HL-60 (cell line): Measurements from ENCODE around the gene TNK2.
"Not testable (repeated sequence)": the region's sequence is repeated elsewhere in the genome, so short reads cannot be mapped to it uniquely, and the experiment has no call there.

ENCODE experiments used
- DNase-seq, 2 experiments: peaks; one replicate each; pipeline ENCODE4 v3.0.0-alpha.2; 2010 to 2020; ENCODE audit warnings: low read depth in 1 of 2, low spot score in 1 of 2
- H3K27ac ChIP-seq: fragments of 250-450 bp; sonication (Bioruptor Pico); replicated peaks from 2 replicates; pipeline ENCODE4 v1.5.1; 2020; ENCODE audit warnings: mild to moderate bottlenecking, moderate library complexity
- H3K27me3 ChIP-seq: fragments of 250-450 bp; sonication (Bioruptor Pico); 2 replicates; pipeline ENCODE4 v1.5.1; 2021; ENCODE audit warnings: mild to moderate bottlenecking, moderate library complexity; ENCODE audit not compliant: insufficient read depth, poor library complexity, severe bottlenecking
- H3K4me3 ChIP-seq: replicated peaks from 2 replicates; pipeline ENCODE4 v1.5.1; 2011; ENCODE audit warnings: mild to moderate bottlenecking, control low read depth, low read length; ENCODE audit not compliant: insufficient read depth
- CTCF ChIP-seq: IDR thresholded peaks from one replicate; pipeline ENCODE4 v1.5.1; 2011; ENCODE audit warnings: low read length, control low read depth, inconsistent platforms; ENCODE audit not compliant: insufficient read depth
- GABPA ChIP-seq: IDR thresholded peaks from 2 replicates; pipeline ENCODE4 v1.6.1; 2012; ENCODE audit warnings: low read depth
- POLR2AphosphoS5 ChIP-seq: IDR thresholded peaks from 2 replicates; pipeline ENCODE4 v1.6.1; 2012; ENCODE audit warnings: low read depth
- SPI1 ChIP-seq: IDR thresholded peaks from 2 replicates; pipeline ENCODE4 v1.6.1; 2012; ENCODE audit warnings: low read depth, mild to moderate bottlenecking, borderline replicate concordance
- TF ChIP-seq, protein P1 (sequence below): IDR thresholded peaks from 2 replicates; pipeline ENCODE4 v1.6.1; 2012; ENCODE audit warnings: low read depth; ENCODE audit not compliant: insufficient replicate concordance

Gene TNK2

GRCh38 chr3:195866686-195867511, 41.5 kb downstream of the TNK2 start:
- TF ChIP-seq, protein P1, sequence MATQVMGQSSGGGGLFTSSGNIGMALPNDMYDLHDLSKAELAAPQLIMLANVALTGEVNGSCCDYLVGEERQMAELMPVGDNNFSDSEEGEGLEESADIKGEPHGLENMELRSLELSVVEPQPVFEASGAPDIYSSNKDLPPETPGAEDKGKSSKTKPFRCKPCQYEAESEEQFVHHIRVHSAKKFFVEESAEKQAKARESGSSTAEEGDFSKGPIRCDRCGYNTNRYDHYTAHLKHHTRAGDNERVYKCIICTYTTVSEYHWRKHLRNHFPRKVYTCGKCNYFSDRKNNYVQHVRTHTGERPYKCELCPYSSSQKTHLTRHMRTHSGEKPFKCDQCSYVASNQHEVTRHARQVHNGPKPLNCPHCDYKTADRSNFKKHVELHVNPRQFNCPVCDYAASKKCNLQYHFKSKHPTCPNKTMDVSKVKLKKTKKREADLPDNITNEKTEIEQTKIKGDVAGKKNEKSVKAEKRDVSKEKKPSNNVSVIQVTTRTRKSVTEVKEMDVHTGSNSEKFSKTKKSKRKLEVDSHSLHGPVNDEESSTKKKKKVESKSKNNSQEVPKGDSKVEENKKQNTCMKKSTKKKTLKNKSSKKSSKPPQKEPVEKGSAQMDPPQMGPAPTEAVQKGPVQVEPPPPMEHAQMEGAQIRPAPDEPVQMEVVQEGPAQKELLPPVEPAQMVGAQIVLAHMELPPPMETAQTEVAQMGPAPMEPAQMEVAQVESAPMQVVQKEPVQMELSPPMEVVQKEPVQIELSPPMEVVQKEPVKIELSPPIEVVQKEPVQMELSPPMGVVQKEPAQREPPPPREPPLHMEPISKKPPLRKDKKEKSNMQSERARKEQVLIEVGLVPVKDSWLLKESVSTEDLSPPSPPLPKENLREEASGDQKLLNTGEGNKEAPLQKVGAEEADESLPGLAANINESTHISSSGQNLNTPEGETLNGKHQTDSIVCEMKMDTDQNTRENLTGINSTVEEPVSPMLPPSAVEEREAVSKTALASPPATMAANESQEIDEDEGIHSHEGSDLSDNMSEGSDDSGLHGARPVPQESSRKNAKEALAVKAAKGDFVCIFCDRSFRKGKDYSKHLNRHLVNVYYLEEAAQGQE: no peak
- TF ChIP-seq SPI1: no peak
- no peak for TF ChIP-seq GABPA
- no peak for TF ChIP-seq CTCF
- DNase-seq: no peak
- no peaks in the 10 kb centered on the region for H3K27me3 ChIP-seq
- no peak overlapping the region for H3K27ac ChIP-seq
- no peak overlapping the region for H3K4me3 ChIP-seq

- TF ChIP-seq, protein P1: no peak
- TF ChIP-seq GABPA (no peak), SPI1 (no peak), CTCF (no peak), POLR2AphosphoS5 (no peak)
- no peak overlapping the region for H3K4me3 ChIP-seq
- no peaks in the 10 kb centered on the region for H3K27me3 ChIP-seq
- H3K27ac ChIP-seq: no peak overlapping the region
- DNase-seq: no peak
Observed at GRCh38 chr3:195865752-195866151, 42.6 kb downstream of the TNK2 start.

DNA sequence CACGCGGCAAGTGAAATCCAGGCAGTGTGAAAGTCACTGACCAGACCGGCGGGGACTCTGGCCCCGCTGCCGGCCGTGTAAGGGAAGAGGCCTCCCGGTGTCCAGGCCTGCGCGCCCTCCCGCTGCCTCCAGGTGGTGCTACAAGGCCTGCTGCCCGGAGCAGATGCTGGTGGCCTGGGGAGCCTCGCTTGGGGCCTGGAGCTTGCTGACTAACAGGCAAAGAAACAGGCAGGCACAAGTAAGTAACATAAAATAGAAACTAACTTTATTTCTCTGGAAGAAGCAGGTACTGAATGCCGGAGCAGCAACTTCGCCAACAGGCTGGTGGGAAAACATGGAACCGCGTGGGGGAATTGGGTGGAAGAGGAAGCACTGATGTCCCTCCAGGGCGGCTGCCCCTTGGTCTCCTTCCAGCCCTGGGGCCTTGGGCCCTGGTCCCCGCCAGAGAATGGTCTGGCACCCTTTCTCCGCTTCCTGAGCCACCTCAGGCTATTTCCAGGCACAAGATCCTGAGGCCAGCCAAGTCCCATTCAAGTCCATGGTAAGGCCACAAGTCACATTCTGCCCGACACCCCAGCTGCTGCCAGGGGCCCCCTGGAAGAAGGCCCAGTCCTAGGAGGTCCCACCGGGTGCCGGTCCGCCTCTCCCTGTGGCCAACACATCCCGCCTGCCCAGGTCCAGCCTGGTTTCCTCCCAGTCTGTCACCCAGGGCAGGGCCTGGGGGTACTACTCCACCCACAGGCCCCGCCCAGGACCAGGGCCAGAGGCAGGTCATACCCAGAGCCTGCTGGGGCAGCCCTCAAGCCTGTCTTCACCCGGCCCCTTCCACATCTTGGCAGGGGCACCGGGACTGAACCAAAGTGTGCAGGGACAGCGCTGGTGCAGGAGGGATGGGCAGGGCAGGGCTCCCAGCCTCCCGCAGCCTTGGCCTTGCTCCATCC, 45.0 kb downstream of the TNK2 start:
- Histone ChIP-seq H3K4me3 (no peak overlapping the region), H3K27ac (no peak overlapping the region), H3K27me3 (no peaks in the 10 kb centered on the region)
- TF ChIP-seq POLR2AphosphoS5: no peak
- peak; percentile 32 for TF ChIP-seq CTCF
- peak; percentile 24 to 69 for DNase-seq

GRCh38 chr3:195862318-195862717, 46.0 kb downstream of the TNK2 start:
- not testable (repeated sequence) for H3K4me3 ChIP-seq, H3K27ac ChIP-seq, H3K27me3 ChIP-seq, DNase-seq
